KMS-11 (cell line): ENCODE data around the gene HAVCR2.

Experiments used
- H2AFZ ChIP-seq: fragments of 200-600 bp; sonication (generic); 2 replicates; pipeline ENCODE4 v1.6.1; 2016; ENCODE audit warnings: antibody characterized with exemption, mixed run types, low read depth
- H3K27ac ChIP-seq: fragments of 200-600 bp; sonication (generic); 2 replicates; pipeline ENCODE4 v1.6.1; 2016; ENCODE audit warnings: mild to moderate bottlenecking, mixed run types
- H3K27me3 ChIP-seq: fragments of 200-600 bp; sonication (generic); 2 replicates; pipeline ENCODE4 v1.6.1; 2017; ENCODE audit warnings: mild to moderate bottlenecking, low read depth, mixed run types, moderate library complexity; ENCODE audit not compliant: insufficient read depth
- H3K36me3 ChIP-seq: fragments of 200-600 bp; sonication (generic); 2 replicates; pipeline ENCODE4 v1.6.1; 2017; ENCODE audit warnings: mild to moderate bottlenecking, mixed run types; ENCODE audit not compliant: insufficient read depth
- H3K4me1 ChIP-seq: fragments of 200-600 bp; sonication (generic); 2 replicates; pipeline ENCODE4 v1.6.1; 2016; ENCODE audit warnings: mild to moderate bottlenecking, low read depth, mixed run types; ENCODE audit not compliant: poor library complexity, severe bottlenecking
- H3K4me2 ChIP-seq: fragments of 200-600 bp; sonication (generic); 2 replicates; pipeline ENCODE4 v1.7.0; 2016; ENCODE audit warnings: mild to moderate bottlenecking, mixed run types
- H3K4me3 ChIP-seq: fragments of 200-600 bp; sonication (generic); IDR thresholded peaks from 2 replicates; pipeline ENCODE4 v1.6.1; 2017; ENCODE audit warnings: low read depth, low read length, mixed read lengths; ENCODE audit not compliant: insufficient read depth
- H3K79me2 ChIP-seq: fragments of 200-600 bp; sonication (generic); 2 replicates; pipeline ENCODE4 v1.6.1; 2016; ENCODE audit warnings: low read depth, mixed run types; ENCODE audit not compliant: insufficient read depth
- H3K9ac ChIP-seq: fragments of 200-600 bp; sonication (generic); 2 replicates; pipeline ENCODE4 v1.6.1; 2016; ENCODE audit warnings: mild to moderate bottlenecking, mixed run types
- H4K20me1 ChIP-seq: fragments of 200-600 bp; sonication (generic); 2 replicates; pipeline ENCODE4 v1.6.1; 2016; ENCODE audit warnings: mild to moderate bottlenecking, mixed run types; ENCODE audit not compliant: insufficient read depth
- TF ChIP-seq, protein P1 (sequence below): fragments of 200-600 bp; sonication (generic); conservative IDR thresholded peaks from 2 replicates; pipeline ENCODE4 v1.6.1; 2017; ENCODE audit warnings: low read depth, mild to moderate bottlenecking, antibody characterized with exemption, low read length, moderate library complexity, mixed read lengths

The HAVCR2 gene

DNA sequence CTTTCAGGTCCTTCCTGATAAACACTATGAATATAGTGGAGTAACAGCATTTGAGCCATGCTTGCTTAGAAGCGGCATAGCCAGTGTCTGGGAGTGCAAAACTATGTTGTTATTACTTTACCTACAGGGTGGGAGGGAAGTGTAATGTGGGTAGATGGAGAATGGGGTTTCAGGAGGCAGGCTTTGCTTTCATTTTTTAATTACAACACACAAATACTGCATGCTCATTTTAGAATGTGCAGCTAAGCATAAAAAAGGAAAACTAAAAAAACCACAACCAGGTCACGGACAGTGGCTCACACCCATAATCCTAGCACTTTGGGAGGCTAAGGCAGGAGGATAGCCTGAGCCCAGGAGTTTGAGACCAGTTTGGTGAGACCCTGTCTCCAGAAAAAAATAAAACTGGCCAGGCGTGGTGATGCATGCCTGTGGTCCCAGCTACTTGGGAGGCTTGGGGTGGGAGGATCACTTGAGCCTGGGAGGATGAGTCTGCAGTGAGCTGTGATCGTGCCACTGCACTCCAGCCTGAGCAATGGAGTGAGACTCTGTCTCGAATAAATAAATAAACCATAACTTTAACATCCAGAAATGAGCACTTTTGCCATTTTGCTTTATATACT is 70.2 kb downstream of the HAVCR2 start:
- no peaks in the 10 kb centered on the region for H3K27me3 ChIP-seq
- H3K4me1 ChIP-seq, result no peaks in the 10 kb centered on the region
- H3K36me3 ChIP-seq, result no peaks in the 10 kb centered on the region
- no peaks in the 10 kb centered on the region for H4K20me1 ChIP-seq
- no peak overlapping the region for H3K9ac ChIP-seq
- no peak overlapping the region for H3K27ac ChIP-seq
- TF ChIP-seq, protein P1, sequence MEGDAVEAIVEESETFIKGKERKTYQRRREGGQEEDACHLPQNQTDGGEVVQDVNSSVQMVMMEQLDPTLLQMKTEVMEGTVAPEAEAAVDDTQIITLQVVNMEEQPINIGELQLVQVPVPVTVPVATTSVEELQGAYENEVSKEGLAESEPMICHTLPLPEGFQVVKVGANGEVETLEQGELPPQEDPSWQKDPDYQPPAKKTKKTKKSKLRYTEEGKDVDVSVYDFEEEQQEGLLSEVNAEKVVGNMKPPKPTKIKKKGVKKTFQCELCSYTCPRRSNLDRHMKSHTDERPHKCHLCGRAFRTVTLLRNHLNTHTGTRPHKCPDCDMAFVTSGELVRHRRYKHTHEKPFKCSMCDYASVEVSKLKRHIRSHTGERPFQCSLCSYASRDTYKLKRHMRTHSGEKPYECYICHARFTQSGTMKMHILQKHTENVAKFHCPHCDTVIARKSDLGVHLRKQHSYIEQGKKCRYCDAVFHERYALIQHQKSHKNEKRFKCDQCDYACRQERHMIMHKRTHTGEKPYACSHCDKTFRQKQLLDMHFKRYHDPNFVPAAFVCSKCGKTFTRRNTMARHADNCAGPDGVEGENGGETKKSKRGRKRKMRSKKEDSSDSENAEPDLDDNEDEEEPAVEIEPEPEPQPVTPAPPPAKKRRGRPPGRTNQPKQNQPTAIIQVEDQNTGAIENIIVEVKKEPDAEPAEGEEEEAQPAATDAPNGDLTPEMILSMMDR, result no peak
- H3K4me2 ChIP-seq, result no peak overlapping the region
- no peaks in the 10 kb centered on the region for H3K79me2 ChIP-seq
- no peak overlapping the region for H3K4me3 ChIP-seq
- H2AFZ ChIP-seq, result no peak overlapping the region
